Measurements from ENCODE around the gene MCUR1. TPM values are rescaled to one million over a fixed set of nuclear protein-coding genes. Genes with fewer than 3 reads are reported as not detected.
"Not testable (repeated sequence)": the region's sequence is repeated elsewhere in the genome, so short reads cannot be mapped to it uniquely, and the experiment has no call there.

Gene MCUR1
- total RNA-seq, 1 donor from 2014 or later, result 33.9 TPM

- intact Hi-C loops (cut with DNase I), result no loop called here
- DNase-seq (ENCODE audit: missing footprints) (no peak), ATAC-seq (no peak)
Observed at GRCh38 chr6:13832778-13833177, 18.4 kb upstream of the MCUR1 start.

GRCh38 chr6:13831615-13832014 is 17.3 kb upstream of the MCUR1 start:
- intact Hi-C loops (cut with DNase I), result no loop called here
- ATAC-seq, result peak; percentile 46
- DNase-seq (ENCODE audit: missing footprints), result no peak

- no peak for ATAC-seq
- DNase-seq (ENCODE audit: missing footprints), result no peak
- intact Hi-C loops (cut with DNase I), result no loop called here
Observed at GRCh38 chr6:13830803-13831202, 16.4 kb upstream of the MCUR1 start.

- ATAC-seq; intact Hi-C loops (cut with DNase I); DNase-seq (ENCODE audit: missing footprints): not testable (repeated sequence)
Observed at GRCh38 chr6:13829419-13829818, 15.1 kb upstream of the MCUR1 start.

- DNase-seq (ENCODE audit: missing footprints); intact Hi-C loops (cut with DNase I); ATAC-seq: not testable (repeated sequence)
Observed at GRCh38 chr6:13828656-13829301, 14.4 kb upstream of the MCUR1 start.

GRCh38 chr6:13827032-13827431 is 12.7 kb upstream of the MCUR1 start:
- intact Hi-C loops (cut with DNase I), result no loop called here
- ATAC-seq, result no peak
- DNase-seq (ENCODE audit: missing footprints), result no peak

GRCh38 chr6:13825871-13826270 is 11.5 kb upstream of the MCUR1 start:
- ATAC-seq (no peak), DNase-seq (ENCODE audit: missing footprints) (no peak)
- intact Hi-C loops (cut with DNase I), result no loop called here

- intact Hi-C loops (cut with DNase I), result loop anchor here (10.0 kb wide), 1 partner anchor 394 kb away; no protein-coding TSS in a partner anchor
Observed at GRCh38 chr6:13818341-13818740, 4.0 kb upstream of the MCUR1 start.

GRCh38 chr6:13814938-13815575 is 700 bp upstream of the MCUR1 start:
- DNase-seq (ENCODE audit: missing footprints), result no peak
- ATAC-seq, result no peak
- intact Hi-C loops (cut with DNase I), result loop anchor here (5.0 to 10.0 kb wide), 2 partner anchors 103 to 390 kb away; partner anchors contain the start of gene RANBP9

More at GRCh38 chr6:13818341-13818740, 4.0 kb upstream of the MCUR1 start:
- no peak for DNase-seq (ENCODE audit: missing footprints)
- ATAC-seq, result no peak

GRCh38 chr6:13813621-13814175 is 659 bp downstream of the MCUR1 start:
- peak; percentile 45 for ATAC-seq
- DNase-seq (ENCODE audit: missing footprints), result peak; percentile 91
- intact Hi-C loops (cut with DNase I), result loop anchor here (5.0 to 10.0 kb wide), 2 partner anchors 101 to 389 kb away; partner anchors contain the start of gene RANBP9

- no peak for ATAC-seq
- intact Hi-C loops (cut with DNase I), result loop anchor here (5.0 to 10.0 kb wide), 2 partner anchors 101 to 388 kb away; partner anchors contain the start of gene RANBP9
- no peak for DNase-seq (ENCODE audit: missing footprints)
Observed at GRCh38 chr6:13813026-13813425, 1.3 kb downstream of the MCUR1 start.

- DNase-seq (ENCODE audit: missing footprints) (no peak), ATAC-seq (no peak)
- intact Hi-C loops (cut with DNase I), result loop anchor here (5.0 to 10.0 kb wide), 2 partner anchors 100 to 388 kb away; partner anchors contain the start of gene RANBP9
Observed at GRCh38 chr6:13812359-13812642, 2.1 kb downstream of the MCUR1 start.

GRCh38 chr6:13811627-13812358 is 2.6 kb downstream of the MCUR1 start:
- no peak for DNase-seq (ENCODE audit: missing footprints)
- intact Hi-C loops (cut with DNase I), result loop anchor here (5.0 to 10.0 kb wide), 2 partner anchors 99 to 387 kb away; partner anchors contain the start of gene RANBP9
- ATAC-seq, result no peak

GRCh38 chr6:13810688-13811446 is 3.5 kb downstream of the MCUR1 start:
- DNase-seq (ENCODE audit: missing footprints) (no peak), ATAC-seq (no peak)
- intact Hi-C loops (cut with DNase I), result loop anchor here (5.0 to 10.0 kb wide), 2 partner anchors 99 to 386 kb away; partner anchors contain the start of gene RANBP9

GRCh38 chr6:13808801-13809200 is 5.6 kb downstream of the MCUR1 start:
- DNase-seq (ENCODE audit: missing footprints) (no peak), ATAC-seq (no peak)
- intact Hi-C loops (cut with DNase I), result no loop called here

GRCh38 chr6:13807696-13808095 is 6.7 kb downstream of the MCUR1 start:
- ATAC-seq (no peak), DNase-seq (ENCODE audit: missing footprints) (no peak)
- intact Hi-C loops (cut with DNase I), result no loop called here

- intact Hi-C loops (cut with DNase I), result no loop called here
- ATAC-seq (no peak), DNase-seq (ENCODE audit: missing footprints) (no peak)
Observed at GRCh38 chr6:13803581-13803980, 10.8 kb downstream of the MCUR1 start.

- intact Hi-C loops (cut with DNase I), result no loop called here
- DNase-seq (ENCODE audit: missing footprints) (no peak), ATAC-seq (no peak)
Observed at GRCh38 chr6:13800615-13801014, 13.7 kb downstream of the MCUR1 start.
